Left hindlimb (tissue), 1 donor: ENCODE results near the gene ITGA8.
"Not testable (repeated sequence)": the region's sequence is repeated elsewhere in the genome, so short reads cannot be mapped to it uniquely, and the experiment has no call there.

Source experiments
- DNase-seq: peaks from one replicate; pipeline ENCODE4 v3.0.0-alpha.2; 2018

ITGA8 gene

DNA sequence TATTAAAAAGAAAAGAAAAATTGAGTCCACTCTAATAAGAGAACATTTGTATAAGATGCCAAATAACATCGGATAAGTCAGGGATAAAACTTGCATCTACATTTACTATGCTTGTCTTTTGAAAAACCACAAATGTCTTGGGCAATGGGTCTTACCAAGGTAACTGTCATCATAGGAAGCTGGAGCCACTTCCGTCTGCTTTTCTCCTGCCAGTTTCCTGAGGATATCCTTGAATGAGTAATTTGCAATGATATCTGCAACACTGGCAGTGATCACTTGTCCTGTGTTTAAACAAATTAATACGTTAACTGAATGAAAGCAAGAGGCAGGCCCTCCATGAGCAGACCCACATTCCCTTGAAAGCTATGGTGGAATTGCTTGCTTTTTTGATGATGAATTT is 47.3 kb downstream of the ITGA8 start:
- DNase-seq = no peak

GRCh38 chr10:15670880-15671279 is 48.8 kb downstream of the ITGA8 start:
- no peak for DNase-seq

GRCh38 chr10:15661574-15661973 is 58.1 kb downstream of the ITGA8 start:
- DNase-seq = no peak

DNA sequence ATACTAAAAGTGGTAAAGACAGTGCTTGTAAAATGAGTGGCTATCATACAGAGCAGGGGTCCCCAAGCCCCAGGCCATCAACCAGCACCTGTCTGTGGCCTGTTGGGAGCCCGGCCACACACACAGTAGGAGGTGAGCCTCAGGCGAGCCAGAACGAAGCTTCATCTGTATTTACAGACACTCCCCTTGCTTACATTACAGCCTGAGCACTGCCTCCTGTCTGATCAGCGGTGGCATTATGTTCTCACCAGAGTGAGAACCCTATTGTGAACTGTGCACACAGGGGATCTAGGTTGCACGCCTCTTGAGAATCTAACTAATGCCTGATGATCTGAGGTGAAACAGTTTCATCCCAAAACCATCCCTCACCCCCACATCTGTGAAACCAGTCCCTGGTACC is 58.7 kb downstream of the ITGA8 start:
- DNase-seq = no peak

DNA sequence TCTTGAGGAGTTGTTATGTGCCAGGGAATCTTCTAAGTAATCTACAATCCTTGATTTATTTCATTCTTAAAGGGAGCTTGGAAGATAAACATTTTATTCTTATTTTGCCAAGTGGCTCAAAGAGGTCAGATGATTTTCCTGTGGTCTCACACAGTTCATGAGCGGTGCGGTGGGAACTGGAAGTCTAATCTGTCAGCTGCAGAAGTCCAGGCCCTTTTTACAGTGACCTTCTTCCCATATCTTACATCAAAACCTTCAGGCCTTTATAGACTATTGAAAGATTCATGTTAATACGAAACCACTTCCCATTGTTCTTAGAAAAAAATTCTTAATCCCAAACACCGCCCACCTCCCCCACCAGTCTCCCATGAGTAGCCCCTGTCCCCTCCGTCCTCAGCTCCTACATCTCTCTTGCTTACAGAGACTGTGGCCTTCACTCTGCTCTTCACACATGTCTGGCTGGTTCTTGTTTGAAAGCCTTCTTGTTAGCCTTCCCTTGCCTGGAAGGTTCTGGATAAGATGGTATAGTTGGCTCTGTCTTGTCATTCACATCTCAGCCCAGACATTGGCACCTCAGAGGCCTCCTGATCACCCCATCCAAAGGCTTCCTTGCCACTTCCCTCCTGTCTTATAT is 61.5 kb downstream of the ITGA8 start:
- DNase-seq = no peak

DNA sequence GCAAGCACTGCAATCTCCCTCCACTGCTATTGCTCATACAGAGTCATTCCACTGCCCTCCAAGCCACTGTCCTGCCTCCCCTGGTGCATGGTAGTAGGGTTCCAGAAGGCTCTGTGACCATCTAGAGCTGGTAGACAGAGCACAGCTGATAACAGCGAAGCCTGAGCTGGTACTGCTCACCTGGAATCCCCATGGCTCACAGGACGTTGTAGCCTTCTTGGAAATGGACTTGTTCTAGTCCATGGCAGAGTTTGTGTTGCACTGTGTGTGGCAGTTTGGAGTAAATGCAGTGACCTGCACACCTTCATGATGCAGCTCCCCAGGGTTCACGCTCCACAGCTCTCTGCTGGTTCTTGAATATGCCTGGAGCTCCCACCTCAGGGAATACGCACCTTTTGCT is 67.0 kb downstream of the ITGA8 start:
- DNase-seq = no peak

DNA sequence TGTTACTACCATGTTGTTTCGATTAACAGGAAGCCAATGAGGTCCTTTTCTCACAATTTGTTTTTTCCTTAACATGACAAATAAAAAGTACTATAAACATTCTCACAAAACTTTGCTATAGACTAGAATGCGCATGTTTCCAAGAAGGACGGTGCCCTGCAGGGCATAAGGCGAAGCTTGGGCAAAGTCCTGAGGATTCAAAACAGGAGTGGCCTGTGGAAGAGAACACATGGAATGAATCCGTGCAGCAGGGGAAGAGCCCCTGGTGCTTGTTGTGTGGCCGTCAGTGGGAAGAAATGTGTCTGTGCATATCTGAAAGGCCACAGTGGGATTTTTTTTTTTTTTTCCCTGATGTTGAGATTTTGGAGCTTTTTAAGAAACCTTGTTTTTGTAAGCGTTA is 67.6 kb downstream of the ITGA8 start:
- DNase-seq = no peak

DNA sequence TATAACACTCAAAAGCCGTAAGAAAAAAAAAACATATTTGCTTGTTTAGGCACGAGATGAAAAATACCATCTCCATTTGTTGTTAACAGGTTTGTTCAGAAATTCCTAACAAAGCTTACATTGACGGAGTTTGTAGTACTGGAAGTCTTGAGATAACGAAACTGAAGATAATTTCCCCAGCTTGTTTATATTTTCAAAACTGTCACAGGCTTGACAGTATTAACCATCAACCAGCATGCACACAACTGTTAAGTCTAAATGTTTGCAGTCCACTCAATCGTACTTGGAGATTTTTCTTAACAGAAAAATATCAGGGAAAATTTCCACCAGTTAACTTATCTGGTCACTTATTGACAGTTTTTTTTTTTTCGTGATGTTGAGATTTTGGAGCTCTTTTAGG is 68.5 kb downstream of the ITGA8 start:
- no peak for DNase-seq

- no peak for DNase-seq
Measured at GRCh38 chr10:15642095-15642494, 77.6 kb downstream of the ITGA8 start.

DNA sequence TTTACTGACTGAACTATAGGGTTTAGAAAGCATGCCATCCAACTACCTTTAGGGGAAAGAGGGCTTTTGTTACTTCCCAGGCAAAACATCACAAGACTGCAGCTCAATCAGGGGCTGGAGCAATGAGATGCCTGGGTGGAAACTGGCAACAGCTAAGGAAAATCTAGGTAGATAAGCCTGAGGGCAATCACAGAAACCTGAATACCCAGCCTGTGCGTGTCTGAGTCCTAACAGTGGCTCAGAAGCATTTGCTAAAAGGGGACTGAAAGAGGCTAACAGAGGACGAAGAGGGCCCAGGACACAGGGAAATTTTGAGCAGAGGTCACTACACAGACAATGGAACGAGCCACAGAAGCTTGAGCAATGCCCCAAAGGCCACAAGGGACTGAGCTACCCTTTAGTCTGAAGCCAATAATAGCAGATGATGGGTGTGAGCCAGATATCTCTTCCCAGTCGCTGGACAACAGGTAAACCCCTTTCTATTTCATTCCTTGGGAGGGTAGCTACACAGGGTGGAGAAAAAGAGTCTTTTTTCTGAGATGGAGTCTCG is 79.1 kb downstream of the ITGA8 start:
- DNase-seq = no peak

DNA sequence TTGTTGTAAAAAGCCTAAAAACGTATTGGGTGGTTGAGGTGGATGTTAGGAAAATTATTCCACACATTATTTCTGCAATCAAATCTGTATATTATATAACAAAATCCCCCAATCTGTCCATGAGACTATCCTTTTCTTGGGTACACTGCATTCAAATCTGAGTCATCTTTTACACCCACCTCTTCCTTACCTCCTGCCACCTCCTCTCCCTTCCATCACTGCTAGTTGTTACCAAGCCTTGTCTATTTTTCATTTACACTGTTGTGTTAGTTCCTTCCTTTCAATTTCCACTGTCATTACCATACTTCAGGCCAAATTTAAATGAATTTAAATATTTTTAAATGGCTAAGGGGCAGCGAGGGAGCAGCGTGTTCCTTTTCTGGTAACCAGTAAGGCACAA is 83.3 kb downstream of the ITGA8 start:
- no peak for DNase-seq

- DNase-seq = no peak
Measured at GRCh38 chr10:15632456-15633091, 87.1 kb downstream of the ITGA8 start.

- DNase-seq = not testable (repeated sequence)
Measured at GRCh38 chr10:15631205-15631604, 88.5 kb downstream of the ITGA8 start.

GRCh38 chr10:15630353-15630752 is 89.4 kb downstream of the ITGA8 start:
- no peak for DNase-seq

GRCh38 chr10:15627617-15628196 is 92.0 kb downstream of the ITGA8 start:
- no peak for DNase-seq

DNA sequence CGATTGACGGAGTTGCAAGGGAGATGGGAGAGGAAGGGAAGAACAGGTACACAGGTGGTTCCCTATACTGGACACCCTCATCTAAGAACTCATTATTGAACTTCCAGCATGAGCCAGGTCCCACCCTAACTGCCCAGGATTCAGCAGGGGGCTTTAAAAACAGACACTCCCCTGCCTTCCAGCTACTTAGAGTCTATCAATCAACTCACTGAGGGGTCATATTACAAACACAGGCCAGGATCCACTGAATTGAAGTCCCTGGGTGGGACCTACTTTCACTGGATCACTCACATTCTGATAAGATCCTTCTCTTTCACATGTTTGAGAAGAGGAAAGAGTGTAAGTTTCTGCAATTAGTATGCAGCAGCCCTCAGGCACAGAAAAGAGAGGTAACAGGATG is 92.8 kb downstream of the ITGA8 start:
- DNase-seq = no peak

DNA sequence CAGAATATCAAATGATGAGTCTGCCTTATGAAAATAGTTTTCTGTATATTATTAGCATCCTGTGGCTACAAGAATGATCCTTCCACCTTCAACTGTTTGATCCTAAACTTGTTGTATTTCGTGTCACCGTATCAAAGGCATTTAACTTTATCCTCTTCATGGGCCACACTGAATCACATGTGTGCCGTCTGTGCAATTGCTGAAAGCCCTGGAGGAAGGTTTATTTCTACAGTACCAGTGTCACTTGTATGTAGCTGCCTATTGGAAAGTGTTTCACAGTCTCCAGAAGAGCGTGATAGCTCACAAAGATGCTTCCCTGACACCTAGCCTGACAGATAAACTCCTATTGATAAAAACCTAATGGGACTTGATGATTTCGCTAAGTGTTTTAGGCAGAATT is 94.5 kb downstream of the ITGA8 start:
- no peak for DNase-seq

DNA sequence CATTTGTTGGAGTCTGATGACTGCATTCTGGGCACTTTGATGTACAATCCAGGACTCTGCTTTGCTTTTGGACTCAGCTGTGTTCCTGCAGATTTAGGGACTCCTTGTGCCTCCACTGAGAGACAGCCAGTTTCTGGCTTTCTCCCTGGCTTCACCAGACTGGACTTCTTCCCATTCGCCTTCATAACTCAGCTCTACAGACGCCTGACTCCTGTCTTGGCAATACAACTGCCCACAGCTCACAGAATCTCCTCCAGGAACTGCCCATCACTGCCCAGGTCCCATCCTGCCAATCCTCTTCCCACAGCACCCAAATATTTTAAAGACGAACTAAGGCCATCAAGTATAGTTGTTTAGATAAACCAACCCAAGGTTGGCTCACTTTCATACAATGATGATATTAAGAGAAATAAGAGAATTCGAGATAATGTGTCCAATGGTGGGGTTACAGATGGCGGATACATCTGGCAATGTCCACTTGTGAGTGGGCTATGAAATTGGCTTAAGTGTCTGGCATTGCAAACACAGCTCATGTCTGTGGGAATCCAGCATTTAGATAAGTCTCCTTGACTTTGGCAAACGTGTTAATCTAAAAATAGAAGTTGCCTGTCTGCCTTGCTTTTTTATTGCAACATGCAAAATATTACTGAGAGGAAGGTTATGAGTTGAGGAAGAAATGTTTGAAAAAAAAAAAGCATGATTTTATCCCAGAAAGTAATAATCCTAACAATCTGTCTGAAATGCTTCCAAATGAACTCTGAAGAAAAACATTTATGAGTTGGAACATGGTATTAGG is 95.1 kb downstream of the ITGA8 start:
- DNase-seq = no peak

DNA sequence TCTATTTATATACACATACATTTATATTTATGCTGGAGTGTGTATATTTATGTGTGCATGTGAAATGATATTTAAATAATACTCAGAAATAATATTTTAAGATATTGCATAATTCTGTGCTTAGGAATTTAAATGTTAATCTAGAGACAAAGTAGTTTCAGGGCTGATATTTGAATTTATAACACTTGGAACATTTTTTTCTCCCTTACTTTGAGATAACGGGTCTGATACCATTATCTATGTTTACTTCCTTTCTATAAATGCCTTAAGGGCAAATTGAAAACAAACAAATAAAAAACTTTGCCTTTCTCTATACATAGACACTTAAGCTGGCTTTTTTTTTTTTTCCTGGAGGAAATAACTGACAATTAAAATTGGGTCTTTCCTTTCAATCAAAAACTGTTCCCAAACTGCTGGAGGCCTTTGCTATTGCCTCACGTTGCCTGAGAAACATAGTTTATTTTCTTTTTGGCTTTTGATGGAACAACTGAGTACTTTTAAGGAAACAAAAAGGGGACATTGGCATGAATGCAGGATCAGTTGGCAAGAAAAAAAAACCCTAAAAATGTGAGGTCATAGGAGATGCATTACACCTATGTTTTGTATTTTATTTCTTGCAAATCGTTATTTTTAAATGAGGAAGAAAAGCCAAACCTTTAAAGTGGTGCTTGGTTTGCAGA is 98.7 kb downstream of the ITGA8 start:
- DNase-seq = no peak

GRCh38 chr10:15620337-15620736 is 99.4 kb downstream of the ITGA8 start:
- DNase-seq = no peak

- no peak for DNase-seq
Measured at GRCh38 chr10:15609246-15609645, 110.5 kb downstream of the ITGA8 start.

- DNase-seq = no peak
Measured at GRCh38 chr10:15606377-15606776, 113.3 kb downstream of the ITGA8 start.
